Frontal cortex (tissue), 4 donors: ENCODE data around the gene ATXN7L2. TPM values are rescaled to one million over a fixed set of nuclear protein-coding genes. Genes with fewer than 3 reads are reported as not detected.

Source experiments
- DNase-seq, 2 donors: peaks; one replicate each; pipeline ENCODE4 v3.0.0; 2012; ENCODE audit warnings: low spot score in 2 of 2
- FAIRE-seq: peaks from 2 replicates; lab custom pipeline; 2012; peaks lifted over from hg19 to GRCh38; lab: Jason Lieb, UNC
- total RNA-seq: library from RNA; depleted of rRNA; stranded (reverse); fragments of >200 nt; gene quantifications from one replicate; pipeline ENCODE4 v1.2.3, GENCODE V29; 2014
- donor health status: control.
- donor health status: control.
- donor health status: control.

The ATXN7L2 gene
- total RNA-seq, 1 donor from 2014 or later: 4.9 TPM

- FAIRE-seq (no peak), DNase-seq (no peak)
Measured at GRCh38 chr1:109538827-109539555, 55.3 kb downstream of the ATXN7L2 start.

- FAIRE-seq (no peak), DNase-seq (no peak)
Measured at GRCh38 chr1:109539676-109540075, 56.0 kb downstream of the ATXN7L2 start, which contains the start of gene GPR61. GPR61 (plus strand) TSS chr1:109539872; CDS start chr1:109543023, 3,151 bp downstream.

- no peak for FAIRE-seq
- no peak for DNase-seq
Measured at GRCh38 chr1:109541102-109541501, 57.4 kb downstream of the ATXN7L2 start.

Other genes starting within 250 kb of the ATXN7L2 start
- 27.3 TPM for gene CELSR2, start 234.4 kb upstream of the ATXN7L2 start, total RNA-seq
- 7.7 TPM for gene PSRC1, start 200.8 kb upstream of the ATXN7L2 start, total RNA-seq
- gene MYBPHL, start 176.9 kb upstream of the ATXN7L2 start, total RNA-seq: not detected
- gene SORT1, start 86.0 kb upstream of the ATXN7L2 start, total RNA-seq: 42.8 TPM
- 35.1 TPM for gene PSMA5, start 57.5 kb upstream of the ATXN7L2 start, total RNA-seq
- gene SYPL2, start 17.4 kb upstream of the ATXN7L2 start, total RNA-seq: not detected
- gene CYB561D1, start 10.2 kb downstream of the ATXN7L2 start, total RNA-seq: 4.9 TPM
- 8.2 TPM for gene AMIGO1, start 25.8 kb downstream of the ATXN7L2 start, total RNA-seq
- 4.9 TPM for gene GPR61, start 56.0 kb downstream of the ATXN7L2 start, total RNA-seq
- gene GNAI3, start 64.7 kb downstream of the ATXN7L2 start, total RNA-seq: 16.3 TPM
- gene GNAT2, start 135.7 kb downstream of the ATXN7L2 start, total RNA-seq: not detected
- 51.0 TPM for gene AMPD2, start 135.9 kb downstream of the ATXN7L2 start, total RNA-seq
- gene GSTM4, start 172.2 kb downstream of the ATXN7L2 start, total RNA-seq: 3.7 TPM
- 18.8 TPM for gene GSTM2, start 184.2 kb downstream of the ATXN7L2 start, total RNA-seq
- gene GSTM1, start 203.9 kb downstream of the ATXN7L2 start, total RNA-seq: 4.1 TPM
- 3.7 TPM for gene GSTM5, start 228.3 kb downstream of the ATXN7L2 start, total RNA-seq